Stimulated activated CD8-positive, alpha-beta memory T cell treated with anti-CD3 and anti-CD28 coated beads, Interleukin-15, amount 100 ng/mL, for 48 hours (primary cell): ENCODE data around the gene NGEF.
"Not testable (repeated sequence)": the region's sequence is repeated elsewhere in the genome, so short reads cannot be mapped to it uniquely, and the experiment has no call there.

Experiments
- DNase-seq, 2 donors: peaks; one replicate each; pipeline ENCODE4 v3.0.0-alpha.2; 2020; ENCODE audit warnings: low read depth in 2 of 2

NGEF gene

GRCh38 chr2:233023007-233023760 is 10.1 kb upstream of the NGEF start:
- DNase-seq = no peak

GRCh38 chr2:233022561-233022960 is 9.5 kb upstream of the NGEF start:
- no peak for DNase-seq

GRCh38 chr2:233021771-233022170 is 8.7 kb upstream of the NGEF start:
- DNase-seq = no peak

GRCh38 chr2:233020454-233020853 is 7.4 kb upstream of the NGEF start:
- no peak for DNase-seq

GRCh38 chr2:233019610-233020009 is 6.6 kb upstream of the NGEF start:
- DNase-seq = not testable (repeated sequence)

GRCh38 chr2:233017947-233018346 is 4.9 kb upstream of the NGEF start:
- no peak for DNase-seq

- no peak for DNase-seq
Measured at GRCh38 chr2:233015019-233015645, 2.1 kb upstream of the NGEF start.

GRCh38 chr2:233013650-233014049 is 594 bp upstream of the NGEF start:
- no peak for DNase-seq

GRCh38 chr2:233012301-233012971 is 620 bp downstream of the NGEF start:
- no peak for DNase-seq

GRCh38 chr2:233011702-233012131 is 1.3 kb downstream of the NGEF start:
- no peak for DNase-seq

GRCh38 chr2:233011268-233011650 is 1.8 kb downstream of the NGEF start:
- DNase-seq = no peak

GRCh38 chr2:233010569-233011267 is 2.3 kb downstream of the NGEF start:
- DNase-seq = no peak

- DNase-seq = no peak
Measured at GRCh38 chr2:233009661-233010060, 3.4 kb downstream of the NGEF start.

GRCh38 chr2:233007739-233008138 is 5.3 kb downstream of the NGEF start:
- DNase-seq = no peak

- no peak for DNase-seq
Measured at GRCh38 chr2:233007270-233007669, 5.8 kb downstream of the NGEF start.

GRCh38 chr2:233006648-233007047 is 6.4 kb downstream of the NGEF start:
- no peak for DNase-seq

- DNase-seq = no peak
Measured at GRCh38 chr2:233005096-233005495, 8.0 kb downstream of the NGEF start.

GRCh38 chr2:233003658-233004555 is 9.1 kb downstream of the NGEF start:
- DNase-seq = no peak

GRCh38 chr2:233002829-233003657 is 10.0 kb downstream of the NGEF start:
- DNase-seq = no peak
